Fibroblast of gingiva (primary cell): ENCODE data around the gene NQO1.
"Not testable (repeated sequence)": the region's sequence is repeated elsewhere in the genome, so short reads cannot be mapped to it uniquely, and the experiment has no call there.

Experiments
- DNase-seq: peaks from one replicate; pipeline ENCODE4 v3.0.0-alpha.2; 2011; ENCODE audit warnings: low read depth

Gene NQO1

GRCh38 chr16:69726313-69727060, at the start of gene NQO1:
Gene NQO1, minus strand, starts transcription at chr16:69726560. Its CDS starts 121 bp downstream, at chr16:69726439.
- DNase-seq: peak; percentile 100

DNA sequence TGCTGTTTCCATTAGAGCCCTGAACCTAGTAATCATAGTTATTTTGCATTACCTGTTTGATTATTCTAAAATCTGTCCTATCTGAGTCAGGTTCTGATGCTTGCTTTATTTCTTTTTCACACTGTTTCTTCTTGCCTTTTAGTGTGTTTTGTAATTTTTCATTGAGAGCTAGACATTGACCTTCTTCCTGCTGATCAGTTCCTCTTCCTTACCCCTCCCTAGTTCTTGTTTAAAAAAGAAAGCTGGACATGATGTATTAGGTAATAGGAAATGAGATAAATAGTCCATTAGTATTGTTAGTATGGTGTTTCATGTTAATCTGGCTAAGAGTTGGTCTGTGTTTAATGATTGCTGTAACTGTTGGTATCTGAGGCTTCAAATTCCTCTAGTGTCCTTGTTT, 49.2 kb upstream of the NQO1 start:
- DNase-seq: no peak

DNA sequence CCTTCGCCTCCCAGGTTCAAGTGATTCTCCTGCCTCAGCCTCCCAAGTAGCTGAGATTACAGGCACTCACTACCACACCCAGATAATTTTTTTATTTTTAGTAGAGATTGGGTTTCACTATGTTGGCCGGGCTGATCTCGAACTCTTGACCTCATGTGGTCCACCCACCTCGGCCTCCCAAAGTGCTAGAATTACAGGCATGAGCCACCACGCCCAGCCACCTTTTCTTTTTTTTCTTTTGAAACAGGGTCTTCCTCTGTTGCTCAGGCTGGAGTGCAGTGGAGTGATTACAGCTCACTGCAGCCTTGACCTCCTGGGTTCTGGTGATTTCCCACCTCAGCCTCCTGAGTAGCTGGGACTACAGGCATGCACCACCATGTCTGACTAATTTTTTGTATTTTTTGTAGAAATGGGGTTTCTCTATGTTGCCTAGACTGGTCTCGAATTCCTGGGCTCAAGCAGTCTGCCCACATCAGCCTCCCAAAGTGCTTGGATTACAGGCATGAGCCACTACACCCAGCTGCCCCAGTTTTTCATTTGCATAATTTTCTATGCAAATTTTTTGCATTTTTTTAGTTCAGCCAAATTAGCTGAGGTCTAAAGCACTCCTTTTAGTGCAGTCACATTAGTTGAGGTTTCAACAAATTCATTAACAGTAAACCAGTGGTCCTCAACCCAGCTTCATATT, 47.0 kb upstream of the NQO1 start:
- DNase-seq: no peak

GRCh38 chr16:69771651-69771967, 45.2 kb upstream of the NQO1 start:
- no peak for DNase-seq

GRCh38 chr16:69769404-69769803, 43.0 kb upstream of the NQO1 start:
- no peak for DNase-seq

DNA sequence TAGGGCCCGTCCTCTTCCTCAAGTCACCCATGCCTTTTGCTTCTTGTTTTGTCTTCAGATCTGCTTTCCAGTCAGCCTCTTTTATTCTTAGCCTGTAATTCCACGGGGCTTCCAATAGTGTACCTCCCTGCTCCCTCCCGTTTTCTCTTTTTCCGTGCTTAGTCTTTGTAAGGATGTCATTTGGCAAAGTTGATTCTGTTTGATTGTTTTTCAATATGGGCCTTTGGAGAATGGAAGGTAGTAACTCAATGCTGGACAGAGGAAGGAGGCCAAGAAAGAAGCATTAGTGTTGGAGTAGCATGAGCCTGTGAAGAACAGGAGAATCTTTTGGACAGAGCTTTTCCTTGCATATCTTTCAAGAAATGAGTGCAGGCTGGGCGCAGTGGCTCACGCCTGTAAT, 42.3 kb upstream of the NQO1 start:
- DNase-seq: no peak

DNA sequence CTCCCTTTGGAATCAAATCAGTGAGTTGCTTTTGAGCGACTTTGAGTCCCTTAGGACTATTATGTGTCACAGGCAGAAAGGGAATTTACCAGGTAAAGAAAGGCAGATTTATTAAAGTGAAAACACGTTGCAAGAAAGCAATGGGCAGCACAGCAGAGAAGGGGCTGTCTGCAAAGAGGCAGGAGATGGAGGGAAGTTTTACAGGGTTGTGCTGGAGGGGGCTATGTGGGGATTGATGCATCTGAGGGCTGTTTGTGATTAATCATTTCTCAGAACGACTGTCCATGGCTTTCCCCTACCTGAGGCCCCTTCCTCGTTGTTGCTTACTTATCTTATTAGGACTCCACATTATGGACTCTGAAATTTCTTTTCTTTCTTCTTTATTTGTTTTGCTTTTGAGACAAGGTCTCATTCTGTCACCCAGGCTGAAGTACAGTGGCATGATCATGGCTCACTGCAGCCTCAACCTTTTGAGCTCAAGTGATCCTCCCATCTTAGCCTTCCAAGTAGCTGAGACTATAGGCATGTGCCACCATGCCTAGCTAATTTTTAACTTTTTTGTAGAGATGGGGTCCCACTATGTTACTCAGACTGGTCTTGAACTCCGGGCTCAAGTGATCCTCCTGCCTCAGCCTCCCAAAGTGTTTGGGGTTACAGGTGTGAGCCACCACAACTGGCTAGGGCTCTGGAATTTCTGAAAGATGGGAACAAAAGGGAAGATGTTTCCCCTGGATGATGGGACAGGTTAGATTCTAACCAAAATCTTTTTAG, 41.3 kb upstream of the NQO1 start:
- no peak for DNase-seq

DNA sequence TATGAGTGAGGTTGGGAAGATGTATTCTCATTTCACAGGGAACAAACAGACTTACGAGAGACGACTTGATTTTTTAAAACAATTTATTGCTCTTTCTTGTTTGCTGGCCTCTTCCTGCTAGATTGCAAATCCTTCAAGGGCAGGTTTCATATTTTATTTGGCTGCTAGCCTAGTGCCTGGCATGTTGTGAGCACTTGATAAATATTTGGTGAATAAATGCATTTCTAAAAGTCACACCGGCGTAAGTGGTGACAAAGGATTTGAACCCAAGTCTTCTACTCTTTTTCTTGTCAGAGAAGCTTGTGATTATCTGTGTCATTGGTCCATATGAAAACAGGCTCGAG, 37.2 kb upstream of the NQO1 start:
- DNase-seq: peak; percentile 23

DNA sequence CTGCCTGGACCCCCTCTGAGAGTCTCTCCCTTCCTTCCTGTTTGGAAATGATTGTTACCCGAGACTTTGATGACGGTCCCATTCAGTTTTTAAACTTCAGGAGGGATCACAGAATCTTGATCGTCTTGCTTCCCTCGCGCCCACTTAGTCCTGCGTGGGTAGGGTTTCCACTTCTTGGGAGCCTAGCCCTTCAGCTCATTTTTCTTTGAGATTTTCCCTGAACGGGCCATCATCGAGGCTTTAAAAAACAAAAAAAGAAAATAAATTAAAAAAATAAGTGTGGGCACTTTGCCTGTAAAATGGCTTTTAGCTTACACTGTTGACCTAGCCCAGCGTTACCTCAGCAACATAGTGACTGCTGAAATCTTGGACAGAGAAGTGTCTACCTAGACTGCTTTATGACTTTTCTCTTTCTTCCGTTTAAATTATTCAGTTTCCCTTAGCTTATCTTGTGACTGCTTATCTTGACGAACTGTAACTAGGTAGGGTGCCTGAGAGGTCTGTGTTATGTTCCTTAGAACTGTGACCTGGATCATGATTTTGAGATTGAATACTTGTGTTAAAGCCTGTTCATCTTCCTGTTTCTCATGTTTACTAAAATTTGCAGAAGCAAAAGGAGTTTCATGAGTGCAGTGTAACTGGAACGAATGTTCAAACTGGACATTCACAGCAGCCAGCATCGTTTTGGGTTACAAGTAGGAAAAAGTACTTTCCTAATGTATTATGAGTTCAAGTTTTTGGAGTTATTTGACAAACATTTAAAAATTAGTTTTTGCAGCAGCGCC, 36.6 kb upstream of the NQO1 start:
- DNase-seq: peak; percentile 43

- peak; percentile 47 for DNase-seq
Observed at GRCh38 chr16:69761983-69762813, 35.8 kb upstream of the NQO1 start, which contains the start of gene WWP2. Gene WWP2, plus strand, starts transcription at chr16:69762332. Its CDS starts 24,679 bp downstream, at chr16:69787011.

DNA sequence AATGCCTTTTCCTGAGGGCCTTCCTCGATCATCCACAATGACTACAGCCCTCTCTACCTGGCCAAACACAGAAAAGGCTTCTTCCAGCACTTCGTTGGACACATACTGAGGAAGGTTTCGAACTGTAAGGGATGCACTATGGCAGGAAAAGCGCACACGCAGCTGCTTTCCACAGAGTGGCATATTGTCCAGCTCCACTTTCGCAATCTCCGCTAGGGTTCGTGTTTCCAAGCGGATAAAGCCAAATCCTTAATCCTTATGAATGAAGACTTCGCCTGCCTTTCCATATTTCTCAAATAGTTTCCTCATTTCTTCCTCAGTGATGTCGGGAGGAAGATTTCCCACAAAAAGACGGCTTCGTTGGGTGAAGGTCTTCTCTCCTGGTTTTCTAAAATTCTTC, 31.0 kb upstream of the NQO1 start:
- DNase-seq: not testable (repeated sequence)

- DNase-seq: no peak
Observed at GRCh38 chr16:69756705-69757104, 30.3 kb upstream of the NQO1 start.

GRCh38 chr16:69754469-69755310, 28.3 kb upstream of the NQO1 start, which contains the start of gene NOB1:
Gene NOB1, minus strand, starts transcription at chr16:69754926. Its CDS starts 16 bp downstream, at chr16:69754910.
- peak; percentile 94 for DNase-seq

DNA sequence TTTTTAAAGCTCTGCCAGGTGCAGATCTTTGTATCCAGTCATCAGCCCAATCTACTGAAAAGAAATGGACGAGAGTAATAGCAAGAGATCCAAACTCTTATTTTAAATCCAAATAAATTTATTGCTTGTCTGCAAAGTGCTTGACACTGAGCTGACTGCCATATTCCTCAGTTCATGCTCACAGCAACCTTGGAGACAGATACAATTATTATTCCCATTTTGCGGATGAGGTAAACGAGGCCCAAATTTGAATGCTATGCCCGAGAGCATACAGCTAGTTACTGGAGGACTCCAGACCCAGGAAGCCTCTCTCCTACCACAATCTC, 27.7 kb upstream of the NQO1 start:
- no peak for DNase-seq

DNA sequence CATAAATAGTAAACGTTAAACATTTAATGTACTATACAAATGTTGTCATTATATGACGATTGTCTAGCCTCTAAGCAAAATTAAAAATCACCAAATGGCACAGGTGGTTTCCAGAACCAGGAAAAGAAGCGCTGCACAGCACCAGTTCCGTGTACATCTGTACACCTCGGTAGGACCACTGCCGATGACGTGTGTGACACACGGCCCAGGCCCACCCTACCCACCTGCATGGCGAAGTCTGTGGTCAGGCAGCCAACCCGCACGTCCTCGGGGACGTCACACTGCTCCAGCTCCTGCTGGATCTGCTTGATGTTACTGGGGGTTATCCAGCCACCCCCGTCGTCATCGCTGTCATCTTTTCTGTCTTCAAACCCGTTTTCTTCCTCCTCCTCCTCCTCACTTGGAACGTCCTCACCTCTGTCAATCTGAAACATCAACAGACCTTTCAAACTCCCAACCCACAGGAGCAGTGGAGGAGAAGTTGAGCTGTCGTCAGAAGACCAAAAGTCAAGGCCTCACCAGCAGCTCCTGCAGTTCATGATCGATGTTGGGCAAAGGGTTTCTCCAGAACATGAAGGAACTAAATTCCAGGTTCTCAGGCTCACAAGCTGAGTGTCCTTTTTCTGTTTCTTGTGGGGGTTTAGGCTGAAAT, 22.5 kb upstream of the NQO1 start:
- DNase-seq: no peak

DNA sequence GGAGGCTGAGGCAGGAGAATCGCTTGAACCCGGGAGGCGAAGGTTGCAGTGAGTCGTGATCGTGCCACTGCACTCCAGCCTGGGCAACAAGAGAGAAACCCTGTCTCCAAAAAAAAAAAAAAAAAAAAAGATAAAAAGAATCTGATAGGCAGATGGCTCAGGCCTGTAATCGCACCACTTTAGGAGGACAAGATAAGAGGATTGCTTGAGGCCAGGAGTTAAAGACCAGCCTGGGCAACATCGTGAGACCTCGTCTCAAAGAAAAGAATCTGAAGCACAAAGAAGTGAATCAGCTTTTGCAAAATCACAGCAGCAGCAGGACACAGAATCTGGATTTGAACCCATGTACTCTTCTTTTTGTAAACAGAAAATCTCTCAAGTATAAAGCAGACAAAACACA, 20.8 kb upstream of the NQO1 start:
- DNase-seq: no peak

DNA sequence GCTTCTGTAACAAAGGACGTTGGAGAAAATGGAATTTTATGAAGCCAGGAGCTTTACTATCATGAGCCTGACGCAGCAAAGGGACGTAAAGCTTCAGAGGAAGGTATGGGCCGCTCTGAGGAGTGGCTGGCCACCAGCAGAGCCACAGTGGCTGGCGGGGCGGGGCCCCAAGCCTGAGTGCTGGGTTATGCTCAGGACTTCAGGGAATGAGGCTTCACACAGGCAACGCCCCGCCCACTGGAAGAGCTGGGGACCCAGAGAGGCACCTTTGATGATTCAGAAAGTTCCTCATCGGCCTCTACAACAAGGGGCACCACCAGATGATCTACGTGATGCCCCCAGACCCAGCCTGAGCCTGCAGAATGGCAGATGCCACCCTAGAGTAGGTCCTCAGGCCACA, 19.6 kb upstream of the NQO1 start:
- no peak for DNase-seq

- DNase-seq: no peak
Observed at GRCh38 chr16:69745232-69745612, 18.9 kb upstream of the NQO1 start.

- no peak for DNase-seq
Observed at GRCh38 chr16:69744363-69745231, 18.2 kb upstream of the NQO1 start.
